Stomach (tissue), 9 donors: Measurements from ENCODE around the gene RNF11. TPM values are rescaled to one million over a fixed set of nuclear protein-coding genes. Genes with fewer than 3 reads are reported as not detected.

Source experiments
- DNase-seq, 2 donors: peaks; one replicate each; pipeline versions ENCODE4 v3.0.0 to v3.0.0-alpha.2; 2013 to 2019
- H3K27ac ChIP-seq, 5 donors: fragments of 200-600 bp in 4 of 5; sonication (generic) in 4 of 5; one replicate each; pipeline ENCODE4 v1.5.1; 2013 to 2019; ENCODE audit warnings: mild to moderate bottlenecking in 1 of 5, moderate library complexity in 1 of 5
- H3K27me3 ChIP-seq, 3 donors: fragments of 200-600 bp; sonication (generic); one replicate each; pipeline ENCODE4 v1.5.1; 2017 to 2019; ENCODE audit warnings: mixed run types in 1 of 3
- H3K36me3 ChIP-seq, 4 donors: fragments of 200-600 bp; sonication (generic); 1 replicate in 3 of 4; 2 replicates in 1 of 4; pipeline ENCODE4 v1.5.1; 2016 to 2019
- H3K4me1 ChIP-seq, 4 donors: fragments of 200-600 bp; sonication (generic); one replicate each; pipeline ENCODE4 v1.5.1; 2016 to 2019
- H3K4me3 ChIP-seq, 4 donors: fragments of 200-600 bp; sonication (generic) in 3 of 4; one replicate each; pipeline ENCODE4 v1.5.1; 2016 to 2019; ENCODE audit warnings: mild to moderate bottlenecking in 1 of 4
- H3K9me3 ChIP-seq, 4 donors: fragments of 200-600 bp; sonication (generic); one replicate each; pipeline ENCODE4 v1.5.1; 2016 to 2019
- EP300 ChIP-seq: sonication (generic); formaldehyde crosslinking; IDR thresholded peaks from one replicate; pipeline ENCODE4 v1.6.1; 2017; ENCODE audit warnings: antibody characterized with exemption
- POLR2A ChIP-seq, 4 donors: fragments of 450-650 bp; IDR thresholded peaks; one replicate each; pipeline ENCODE4 v1.6.1; 2016; ENCODE audit warnings: antibody characterized with exemption in 4 of 4, control low read depth in 2 of 4, mild to moderate bottlenecking in 1 of 4, moderate library complexity in 1 of 4
- POLR2AphosphoS5 ChIP-seq, 3 donors: sonication (generic); formaldehyde crosslinking; IDR thresholded peaks; one replicate each; pipeline ENCODE4 v1.6.1; 2016; ENCODE audit warnings: antibody characterized with exemption in 3 of 3
- WGBS, 5 donors: extraction: QIAGEN DNeasy Blood & Tissue Kit in 3 of 5; methylation state at CpG; one replicate each; pipeline versions ENCODE4 v1.1.5 to v1.1.7; 2013 to 2018; 5-methylcytosine and 5-hydroxymethylcytosine counted together
- intact Hi-C: fragments of 100-400 bp; cut with DNase I; formaldehyde crosslinking; loops from one replicate; pipeline ENCODE4 v1.15.1; 2023; ENCODE audit warnings: low total_unique reads
- polyA plus RNA-seq, 3 donors: library from polyadenylated mRNA; stranded (reverse); fragments of 200-250 nt; gene quantifications; one replicate each; pipeline ENCODE4 v1.2.3, GENCODE V29; 2013
- total RNA-seq, 5 donors: library from RNA; depleted of rRNA; stranded (reverse); fragments of >200 nt; gene quantifications; one replicate each; pipeline versions ENCODE4 v1.1.0 to v1.2.3, GENCODE V29; 2014 to 2016
- TF ChIP-seq, protein P1 (sequence below), 7 experiments: fragments of 450-650 bp in 4 of 7; fragments of 200-600 bp in 3 of 7; sonication (generic) in 3 of 7; IDR thresholded peaks; one replicate each; pipeline ENCODE4 v1.5.1; 2016 to 2019; ENCODE audit warnings: antibody characterized with exemption in 7 of 7, control low read depth in 2 of 7, mild to moderate bottlenecking in 1 of 7
- donor health status: healthy with polysubstance abuse.
- donor health status: Bipolar disorder and iron deficiency.
- donor health status: healthy.

Gene RNF11
- total and polyA plus RNA-seq, 8 donors, result 34.6 to 120 (median 74.4) TPM

DNA sequence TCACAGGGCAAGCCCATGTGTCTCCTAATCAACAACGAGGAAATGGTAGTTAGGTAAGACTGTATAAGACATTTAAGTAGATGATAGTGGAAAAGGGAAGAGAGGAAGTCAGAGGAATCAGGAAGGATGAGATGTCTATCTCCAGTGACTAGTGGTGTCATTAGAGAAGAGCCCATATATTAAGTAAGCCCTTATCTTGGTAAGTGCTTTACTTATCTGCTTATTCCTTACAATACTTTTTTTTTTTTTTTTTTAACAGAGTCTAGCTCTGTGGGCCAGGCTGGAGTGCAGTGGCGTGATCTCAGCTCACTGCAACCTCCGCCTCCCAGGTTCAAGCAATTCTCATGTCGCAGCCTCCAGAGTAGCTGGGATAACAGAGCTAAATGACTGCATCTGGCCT, 29.5 kb downstream of the RNF11 start:
- no peaks in the 10 kb centered on the region for H3K9me3 ChIP-seq
- H3K4me1 ChIP-seq, result peaks cover 7 to 98% (median 55%) of the 10 kb centered on the region in 4 donors
- H3K27ac ChIP-seq, result no peak overlapping the region
- H3K27me3 ChIP-seq, result no peaks in the 10 kb centered on the region
- 78 to 91% (median 81%) methylated on average over 4 of the region's 4 CpGs for WGBS, 5 donors
- H3K36me3 ChIP-seq, result peaks cover 5 to 10% (median 8%) of the 10 kb centered on the region in 4 donors
- no peak for TF ChIP-seq POLR2A (IDR thresholded peaks at IDR 0.05)
- no peak for TF ChIP-seq POLR2AphosphoS5 (IDR thresholded peaks at IDR 0.05)
- TF ChIP-seq, protein P1, sequence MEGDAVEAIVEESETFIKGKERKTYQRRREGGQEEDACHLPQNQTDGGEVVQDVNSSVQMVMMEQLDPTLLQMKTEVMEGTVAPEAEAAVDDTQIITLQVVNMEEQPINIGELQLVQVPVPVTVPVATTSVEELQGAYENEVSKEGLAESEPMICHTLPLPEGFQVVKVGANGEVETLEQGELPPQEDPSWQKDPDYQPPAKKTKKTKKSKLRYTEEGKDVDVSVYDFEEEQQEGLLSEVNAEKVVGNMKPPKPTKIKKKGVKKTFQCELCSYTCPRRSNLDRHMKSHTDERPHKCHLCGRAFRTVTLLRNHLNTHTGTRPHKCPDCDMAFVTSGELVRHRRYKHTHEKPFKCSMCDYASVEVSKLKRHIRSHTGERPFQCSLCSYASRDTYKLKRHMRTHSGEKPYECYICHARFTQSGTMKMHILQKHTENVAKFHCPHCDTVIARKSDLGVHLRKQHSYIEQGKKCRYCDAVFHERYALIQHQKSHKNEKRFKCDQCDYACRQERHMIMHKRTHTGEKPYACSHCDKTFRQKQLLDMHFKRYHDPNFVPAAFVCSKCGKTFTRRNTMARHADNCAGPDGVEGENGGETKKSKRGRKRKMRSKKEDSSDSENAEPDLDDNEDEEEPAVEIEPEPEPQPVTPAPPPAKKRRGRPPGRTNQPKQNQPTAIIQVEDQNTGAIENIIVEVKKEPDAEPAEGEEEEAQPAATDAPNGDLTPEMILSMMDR (IDR thresholded peaks at IDR 0.05), result no peak
- TF ChIP-seq EP300, result no peak
- no peak overlapping the region for H3K4me3 ChIP-seq
- intact Hi-C loops, result no loop called here
- no peak for DNase-seq

DNA sequence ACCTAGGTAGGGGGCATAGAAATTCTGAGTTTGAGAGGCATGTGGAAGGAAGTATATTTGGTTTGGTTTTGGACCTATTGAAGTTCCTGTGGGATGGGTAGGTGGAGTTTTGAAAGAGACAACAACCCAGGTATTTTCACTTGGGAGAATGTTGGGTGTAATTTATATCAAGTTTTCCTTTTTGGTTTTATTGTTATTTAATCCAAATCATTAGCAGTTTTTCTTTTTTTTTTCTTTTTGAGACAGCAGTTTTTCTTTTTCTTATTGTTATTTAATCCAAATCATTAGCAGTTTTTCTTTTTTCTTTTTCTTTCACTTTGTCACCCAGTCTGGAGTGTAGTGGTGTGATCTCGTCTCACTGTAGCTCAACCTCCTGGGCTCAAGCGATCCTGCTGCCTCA, 30.1 kb downstream of the RNF11 start:
- Histone ChIP-seq H3K36me3 (peaks cover 5 to 16% (median 14%) of the 10 kb centered on the region in 4 donors), H3K4me3 (no peak overlapping the region), H3K9me3 (no peaks in the 10 kb centered on the region), H3K4me1 (peaks cover 9 to 98% (median 55%) of the 10 kb centered on the region in 4 donors), H3K27me3 (no peaks in the 10 kb centered on the region), H3K27ac (no peak overlapping the region)
- no peak for DNase-seq
- 90 to 98% (median 95%) methylated on average over 2 of the region's 2 CpGs for WGBS, 5 donors
- no peak for TF ChIP-seq POLR2A (IDR thresholded peaks at IDR 0.05)
- TF ChIP-seq, protein P1 (IDR thresholded peaks at IDR 0.05), result no peak
- intact Hi-C loops, result no loop called here

DNA sequence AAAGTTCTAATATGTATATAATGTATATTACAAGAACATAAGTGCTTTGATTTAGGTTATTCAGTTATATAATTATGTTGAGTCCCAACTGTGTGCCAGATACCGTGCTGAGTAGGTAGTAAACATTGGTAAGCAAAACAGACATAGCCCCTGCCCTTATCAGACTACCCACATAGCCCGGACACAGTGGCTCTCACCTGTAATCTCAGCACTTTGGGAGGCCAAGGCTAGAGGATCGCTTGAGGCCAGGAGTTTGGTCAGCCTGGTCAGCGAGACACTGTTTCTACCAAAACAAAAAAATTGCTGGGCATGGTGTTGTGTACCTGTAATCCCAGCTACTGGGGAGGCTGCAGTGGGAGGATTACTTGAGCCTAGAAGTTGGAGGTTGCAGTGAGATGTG, 30.7 kb downstream of the RNF11 start:
- peaks cover 5 to 22% (median 20%) of the 10 kb centered on the region in 4 donors for H3K36me3 ChIP-seq
- H3K9me3 ChIP-seq, result no peaks in the 10 kb centered on the region
- TF ChIP-seq POLR2AphosphoS5 (IDR thresholded peaks at IDR 0.05) (no peak), POLR2A (IDR thresholded peaks at IDR 0.05) (no peak), EP300 (no peak)
- TF ChIP-seq, protein P1 (IDR thresholded peaks at IDR 0.05), result no peak
- H3K27me3 ChIP-seq, result no peaks in the 10 kb centered on the region
- H3K4me3 ChIP-seq, result no peak overlapping the region
- 91 to 98% (median 97%) methylated on average over 4 of the region's 4 CpGs for WGBS, 5 donors
- peaks cover 8 to 98% (median 53%) of the 10 kb centered on the region in 4 donors for H3K4me1 ChIP-seq
- H3K27ac ChIP-seq, result no peak overlapping the region
- DNase-seq, result no peak
- intact Hi-C loops, result no loop called here

DNA sequence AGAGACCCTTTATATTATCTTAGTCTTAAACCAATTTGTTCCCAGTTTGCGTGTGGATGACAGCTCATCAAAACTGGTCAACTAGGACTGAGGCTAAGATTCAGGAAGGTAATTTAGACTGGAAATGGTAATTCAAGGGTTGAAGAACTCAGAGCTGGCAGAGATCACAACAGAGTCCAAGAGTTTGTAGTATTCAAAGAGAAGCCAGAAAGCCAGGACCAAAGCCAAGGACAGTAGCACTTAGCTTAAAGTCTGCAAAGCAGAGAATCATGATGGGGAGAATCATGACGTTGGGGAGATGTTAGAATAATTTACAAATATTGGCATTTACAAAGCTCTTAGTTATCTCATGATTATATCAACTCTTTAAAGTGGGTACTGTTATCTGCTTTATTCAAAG, 32.6 kb downstream of the RNF11 start:
- 53 to 63% (median 58%) methylated on average over 2 of the region's 2 CpGs for WGBS, 5 donors
- H3K4me1 ChIP-seq, result peaks cover 6 to 85% (median 43%) of the 10 kb centered on the region in 4 donors
- no peak overlapping the region for H3K4me3 ChIP-seq
- peaks cover 5 to 32% (median 22%) of the 10 kb centered on the region in 4 donors for H3K36me3 ChIP-seq
- peak overlapping the region in 2 of 5 donors; percentile 18 to 19 for H3K27ac ChIP-seq
- intact Hi-C loops, result no loop called here
- TF ChIP-seq POLR2A (IDR thresholded peaks at IDR 0.05), result no peak
- TF ChIP-seq, protein P1 (IDR thresholded peaks at IDR 0.05), result no peak
- no peak for TF ChIP-seq POLR2AphosphoS5 (IDR thresholded peaks at IDR 0.05)
- TF ChIP-seq EP300, result no peak
- H3K9me3 ChIP-seq, result no peaks in the 10 kb centered on the region
- DNase-seq, result no peak
- H3K27me3 ChIP-seq, result no peaks in the 10 kb centered on the region
